WTC11 (cell line): ENCODE results near the gene TMEM258. TPM values are rescaled to one million over a fixed set of nuclear protein-coding genes. Genes with fewer than 3 reads are reported as not detected.
A peak's percentile ranks its signal among the peaks of the same experiment; 100 is the strongest.

Experiments
- EMX1 ChIP-seq: fragments of 250-450 bp; sonication (Bioruptor Pico); IDR thresholded peaks from 2 replicates; pipeline ENCODE4 v1.8.0; 2021; ENCODE audit warnings: mild to moderate bottlenecking
- GABPB1 ChIP-seq: sonication (generic); formaldehyde crosslinking; IDR thresholded peaks from 2 replicates; pipeline ENCODE4 v1.8.1; 2023; ENCODE audit warnings: mild to moderate bottlenecking, missing genetic modification reagents
- PRDM15 ChIP-seq: sonication (generic); formaldehyde crosslinking; IDR thresholded peaks from 2 replicates; pipeline ENCODE4 v1.8.0; 2022; ENCODE audit warnings: missing genetic modification reagents
- SMAD3 ChIP-seq: sonication (generic); formaldehyde crosslinking; IDR thresholded peaks from 2 replicates; pipeline ENCODE4 v1.8.0; 2022; ENCODE audit warnings: missing genetic modification reagents, mild to moderate bottlenecking, borderline replicate concordance
- STAT6 ChIP-seq: sonication (generic); formaldehyde crosslinking; conservative IDR thresholded peaks from 2 replicates; pipeline ENCODE4 v1.8.1; 2023; ENCODE audit warnings: mild to moderate bottlenecking, low read depth, missing genetic modification reagents, moderate library complexity
- TEAD1 ChIP-seq: sonication (generic); formaldehyde crosslinking; IDR thresholded peaks from 2 replicates; pipeline ENCODE4 v1.8.0; 2022; ENCODE audit warnings: mild to moderate bottlenecking, missing genetic modification reagents
- TEAD4 ChIP-seq: sonication (generic); formaldehyde crosslinking; IDR thresholded peaks from 2 replicates; pipeline ENCODE4 v1.8.0; 2022; ENCODE audit warnings: mild to moderate bottlenecking, missing genetic modification reagents
- TP53 ChIP-seq: sonication (generic); formaldehyde crosslinking; IDR thresholded peaks from 2 replicates; pipeline ENCODE4 v1.8.1; 2023; ENCODE audit warnings: mild to moderate bottlenecking, missing genetic modification reagents
- USF1 ChIP-seq: sonication (generic); formaldehyde crosslinking; IDR thresholded peaks from 2 replicates; pipeline ENCODE4 v1.8.0; 2022; ENCODE audit warnings: mild to moderate bottlenecking, missing genetic modification reagents
- ZNF281 ChIP-seq: sonication (generic); formaldehyde crosslinking; IDR thresholded peaks from 2 replicates; pipeline ENCODE4 v1.8.0; 2023; ENCODE audit warnings: mild to moderate bottlenecking, missing genetic modification reagents
- ZNF317 ChIP-seq: sonication (generic); formaldehyde crosslinking; IDR thresholded peaks from 2 replicates; pipeline ENCODE4 v1.8.1; 2023; ENCODE audit warnings: low read depth, mild to moderate bottlenecking, moderate library complexity, missing genetic modification reagents, borderline replicate concordance
- total RNA-seq: library from RNA; stranded (reverse); gene quantifications from 3 replicates; pipeline ENCODE4 v1.2.3, GENCODE V29; 2021
- TF ChIP-seq, protein P1 (sequence below): sonication (generic); formaldehyde crosslinking; IDR thresholded peaks from 2 replicates; pipeline ENCODE4 v1.8.1; 2023; ENCODE audit warnings: mild to moderate bottlenecking, missing genetic modification reagents
- TF ChIP-seq, protein P2 (sequence below): sonication (generic); formaldehyde crosslinking; conservative IDR thresholded peaks from 2 replicates; pipeline ENCODE4 v1.8.1; 2022; ENCODE audit warnings: mild to moderate bottlenecking, missing genetic modification reagents

Gene TMEM258
- total RNA-seq, 1 experiment from 2014 or later: 175 TPM

GRCh38 chr11:61828379-61828628 is 35.9 kb upstream of the TMEM258 start (continued):
- TF ChIP-seq, protein P1, sequence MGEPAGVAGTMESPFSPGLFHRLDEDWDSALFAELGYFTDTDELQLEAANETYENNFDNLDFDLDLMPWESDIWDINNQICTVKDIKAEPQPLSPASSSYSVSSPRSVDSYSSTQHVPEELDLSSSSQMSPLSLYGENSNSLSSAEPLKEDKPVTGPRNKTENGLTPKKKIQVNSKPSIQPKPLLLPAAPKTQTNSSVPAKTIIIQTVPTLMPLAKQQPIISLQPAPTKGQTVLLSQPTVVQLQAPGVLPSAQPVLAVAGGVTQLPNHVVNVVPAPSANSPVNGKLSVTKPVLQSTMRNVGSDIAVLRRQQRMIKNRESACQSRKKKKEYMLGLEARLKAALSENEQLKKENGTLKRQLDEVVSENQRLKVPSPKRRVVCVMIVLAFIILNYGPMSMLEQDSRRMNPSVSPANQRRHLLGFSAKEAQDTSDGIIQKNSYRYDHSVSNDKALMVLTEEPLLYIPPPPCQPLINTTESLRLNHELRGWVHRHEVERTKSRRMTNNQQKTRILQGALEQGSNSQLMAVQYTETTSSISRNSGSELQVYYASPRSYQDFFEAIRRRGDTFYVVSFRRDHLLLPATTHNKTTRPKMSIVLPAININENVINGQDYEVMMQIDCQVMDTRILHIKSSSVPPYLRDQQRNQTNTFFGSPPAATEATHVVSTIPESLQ (CRISPR knock-in tag): no peak
- TF ChIP-seq ZNF281 (CRISPR knock-in tag) (no peak), TEAD4 (CRISPR knock-in tag) (no peak), STAT6 (CRISPR knock-in tag) (no peak), USF1 (CRISPR knock-in tag) (peak; percentile 1; the same call in 1 of the 2 replicates), ZNF317 (CRISPR knock-in tag) (no peak), EMX1 (CRISPR knock-in tag) (peak; percentile 16; the same call in 1 of the 2 replicates), SMAD3 (CRISPR knock-in tag) (0 out of 2 replicates have a peak, but pooled peaks have one; percentile 2), TP53 (CRISPR knock-in tag) (no peak), TEAD1 (CRISPR knock-in tag) (no peak), PRDM15 (CRISPR knock-in tag) (no peak), GABPB1 (CRISPR knock-in tag) (no peak)
- TF ChIP-seq, protein P2, sequence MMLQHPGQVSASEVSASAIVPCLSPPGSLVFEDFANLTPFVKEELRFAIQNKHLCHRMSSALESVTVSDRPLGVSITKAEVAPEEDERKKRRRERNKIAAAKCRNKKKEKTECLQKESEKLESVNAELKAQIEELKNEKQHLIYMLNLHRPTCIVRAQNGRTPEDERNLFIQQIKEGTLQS (CRISPR knock-in tag): no peak
- TF ChIP-seq, all 79 proteins: peak for 5
